ENCODE data around the gene FBXO48. TPM values are rescaled to one million over a fixed set of nuclear protein-coding genes. Genes with fewer than 3 reads are reported as not detected.

FBXO48 gene
- total RNA-seq, 1 experiment from 2014 or later = 0.74 TPM

- H3K4me3 ChIP-seq (ENCODE audit: low read depth in 2 of 2, low read length in 2 of 2) = no peak overlapping the region
- TF ChIP-seq REST (IDR thresholded peaks at IDR 0.05; ENCODE audit: insufficient read depth in 1 of 2, low read depth in 2 of 2, low read length in 1 of 2) (no peak), CTCF (IDR thresholded peaks at IDR 0.05) (no peak), TCF7L2 (IDR thresholded peaks at IDR 0.05; ENCODE audit: low read depth, low read length) (no peak), POLR2AphosphoS5 (IDR thresholded peaks at IDR 0.05; ENCODE audit: low read depth, low read length) (no peak), SIN3A (IDR thresholded peaks at IDR 0.05; ENCODE audit: borderline replicate concordance, insufficient read depth, low read depth, low read length) (no peak)
- POLR2A ChIA-PET = no interaction called here
- DNase-seq (ENCODE audit: low read depth, low spot score) (no peak), ATAC-seq (no peak)
- no peaks in the 10 kb centered on the region; the same call in 1 of the 2 replicates for H3K27me3 ChIP-seq (ENCODE audit: control insufficient read depth, insufficient read depth, low read length)
- intact Hi-C loops (cut with micrococcal nuclease; ENCODE audit: unreplicated experiment) (no loop called here), in situ Hi-C loops (cut with HindIII; ENCODE audit: low pct_unique_long_range_greater_than_20kb, low sequenced_read_pairs) (no loop called here)
- no peaks in the 10 kb centered on the region for H3K4me1 ChIP-seq (ENCODE audit: control insufficient read depth, insufficient read depth, low read length)
- H3K36me3 ChIP-seq (ENCODE audit: control insufficient read depth, insufficient read depth, low read length) = no peaks in the 10 kb centered on the region
- BruUV-seq (replicated peaks) = no TSS peak
- H3K27ac ChIP-seq (ENCODE audit: low read length) = no peak overlapping the region
- CTCF ChIA-PET = no interaction called here
- H3K9me3 ChIP-seq (ENCODE audit: control insufficient read depth, insufficient read depth, low read depth, low read length) = no peaks in the 10 kb centered on the region
Observed at GRCh38 chr2:68428746-68429145, 38.3 kb downstream of the FBXO48 start.

GRCh38 chr2:68428126-68428525 is 39.0 kb downstream of the FBXO48 start:
- no peak for ATAC-seq
- POLR2A ChIA-PET = no interaction called here

More at GRCh38 chr2:68428126-68428525, 39.0 kb downstream of the FBXO48 start:
- intact Hi-C loops (cut with micrococcal nuclease; ENCODE audit: unreplicated experiment) = no loop called here
- Histone ChIP-seq H3K27ac (ENCODE audit: low read length) (no peak overlapping the region), H3K9me3 (ENCODE audit: control insufficient read depth, insufficient read depth, low read depth, low read length) (no peaks in the 10 kb centered on the region), H3K27me3 (ENCODE audit: control insufficient read depth, insufficient read depth, low read length) (no peaks in the 10 kb centered on the region; the same call in 1 of the 2 replicates), H3K4me1 (ENCODE audit: control insufficient read depth, insufficient read depth, low read length) (no peaks in the 10 kb centered on the region), H3K36me3 (ENCODE audit: control insufficient read depth, insufficient read depth, low read length) (no peaks in the 10 kb centered on the region), H3K4me3 (ENCODE audit: low read depth in 2 of 2, low read length in 2 of 2) (no peak overlapping the region)
- DNase-seq (ENCODE audit: low read depth, low spot score) = no peak
- CTCF ChIA-PET = no interaction called here
- no TSS peak for BruUV-seq (replicated peaks)
- in situ Hi-C loops (cut with HindIII; ENCODE audit: low pct_unique_long_range_greater_than_20kb, low sequenced_read_pairs) = no loop called here
- TF ChIP-seq POLR2AphosphoS5 (IDR thresholded peaks at IDR 0.05; ENCODE audit: low read depth, low read length) (no peak), CTCF (IDR thresholded peaks at IDR 0.05) (no peak), SIN3A (IDR thresholded peaks at IDR 0.05; ENCODE audit: borderline replicate concordance, insufficient read depth, low read depth, low read length) (no peak), REST (IDR thresholded peaks at IDR 0.05; ENCODE audit: insufficient read depth in 1 of 2, low read depth in 2 of 2, low read length in 1 of 2) (no peak), TCF7L2 (IDR thresholded peaks at IDR 0.05; ENCODE audit: low read depth, low read length) (no peak)

All from Panc1 (cell line).